ENCODE results near the gene TCF7.
A peak's percentile ranks its signal among the peaks of the same experiment; 100 is the strongest.

DNA sequence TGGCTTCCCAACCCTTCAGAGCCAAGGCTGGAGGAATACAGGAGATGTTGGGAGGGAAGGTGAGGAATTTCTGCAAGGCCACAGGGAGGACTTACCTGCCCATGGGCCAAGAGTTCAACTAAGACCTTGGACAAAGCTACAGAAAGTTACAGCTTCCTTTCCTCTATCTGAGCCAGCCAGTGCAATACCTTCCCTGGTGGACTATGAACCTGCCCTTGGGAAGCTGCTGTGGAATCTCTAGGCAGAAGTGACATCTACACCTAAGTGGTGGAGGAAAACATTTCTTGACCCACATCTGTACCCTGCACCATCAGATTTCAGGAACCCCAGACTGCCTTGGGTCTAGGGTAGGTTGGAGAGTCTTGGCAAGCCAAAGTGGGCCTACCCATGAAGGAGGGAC is 69.0 kb downstream of the TCF7 start:
- TF ChIP-seq THRA (CRISPR knock-in tag; IDR thresholded peaks at IDR 0.05; ENCODE audit: borderline replicate concordance): no peak
- TF ChIP-seq ZNF768 (CRISPR knock-in tag; IDR thresholded peaks at IDR 0.05): no peak
- TF ChIP-seq, protein P1, sequence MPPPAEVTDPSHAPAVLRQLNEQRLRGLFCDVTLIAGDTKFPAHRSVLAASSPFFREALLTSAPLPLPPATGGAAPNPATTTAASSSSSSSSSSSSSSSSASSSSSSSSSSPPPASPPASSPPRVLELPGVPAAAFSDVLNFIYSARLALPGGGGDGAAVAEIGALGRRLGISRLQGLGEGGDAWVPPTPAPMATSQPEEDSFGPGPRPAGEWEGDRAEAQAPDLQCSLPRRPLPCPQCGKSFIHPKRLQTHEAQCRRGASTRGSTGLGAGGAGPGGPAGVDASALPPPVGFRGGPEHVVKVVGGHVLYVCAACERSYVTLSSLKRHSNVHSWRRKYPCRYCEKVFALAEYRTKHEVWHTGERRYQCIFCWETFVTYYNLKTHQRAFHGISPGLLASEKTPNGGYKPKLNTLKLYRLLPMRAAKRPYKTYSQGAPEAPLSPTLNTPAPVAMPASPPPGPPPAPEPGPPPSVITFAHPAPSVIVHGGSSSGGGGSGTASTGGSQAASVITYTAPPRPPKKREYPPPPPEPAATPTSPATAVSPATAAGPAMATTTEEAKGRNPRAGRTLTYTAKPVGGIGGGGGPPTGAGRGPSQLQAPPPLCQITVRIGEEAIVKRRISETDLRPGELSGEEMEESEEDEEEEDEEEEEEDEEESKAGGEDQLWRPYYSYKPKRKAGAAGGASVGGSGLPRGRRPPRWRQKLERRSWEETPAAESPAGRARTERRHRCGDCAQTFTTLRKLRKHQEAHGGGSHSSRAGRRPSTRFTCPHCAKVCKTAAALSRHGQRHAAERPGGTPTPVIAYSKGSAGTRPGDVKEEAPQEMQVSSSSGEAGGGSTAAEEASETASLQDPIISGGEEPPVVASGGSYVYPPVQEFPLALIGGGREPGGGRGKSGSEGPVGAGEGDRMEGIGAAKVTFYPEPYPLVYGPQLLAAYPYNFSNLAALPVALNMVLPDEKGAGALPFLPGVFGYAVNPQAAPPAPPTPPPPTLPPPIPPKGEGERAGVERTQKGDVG (CRISPR knock-in tag; IDR thresholded peaks at IDR 0.05; ENCODE audit: borderline replicate concordance): no peak
- no peak for TF ChIP-seq MED1 (CRISPR knock-in tag; IDR thresholded peaks at IDR 0.05)
- TF ChIP-seq, protein P2, sequence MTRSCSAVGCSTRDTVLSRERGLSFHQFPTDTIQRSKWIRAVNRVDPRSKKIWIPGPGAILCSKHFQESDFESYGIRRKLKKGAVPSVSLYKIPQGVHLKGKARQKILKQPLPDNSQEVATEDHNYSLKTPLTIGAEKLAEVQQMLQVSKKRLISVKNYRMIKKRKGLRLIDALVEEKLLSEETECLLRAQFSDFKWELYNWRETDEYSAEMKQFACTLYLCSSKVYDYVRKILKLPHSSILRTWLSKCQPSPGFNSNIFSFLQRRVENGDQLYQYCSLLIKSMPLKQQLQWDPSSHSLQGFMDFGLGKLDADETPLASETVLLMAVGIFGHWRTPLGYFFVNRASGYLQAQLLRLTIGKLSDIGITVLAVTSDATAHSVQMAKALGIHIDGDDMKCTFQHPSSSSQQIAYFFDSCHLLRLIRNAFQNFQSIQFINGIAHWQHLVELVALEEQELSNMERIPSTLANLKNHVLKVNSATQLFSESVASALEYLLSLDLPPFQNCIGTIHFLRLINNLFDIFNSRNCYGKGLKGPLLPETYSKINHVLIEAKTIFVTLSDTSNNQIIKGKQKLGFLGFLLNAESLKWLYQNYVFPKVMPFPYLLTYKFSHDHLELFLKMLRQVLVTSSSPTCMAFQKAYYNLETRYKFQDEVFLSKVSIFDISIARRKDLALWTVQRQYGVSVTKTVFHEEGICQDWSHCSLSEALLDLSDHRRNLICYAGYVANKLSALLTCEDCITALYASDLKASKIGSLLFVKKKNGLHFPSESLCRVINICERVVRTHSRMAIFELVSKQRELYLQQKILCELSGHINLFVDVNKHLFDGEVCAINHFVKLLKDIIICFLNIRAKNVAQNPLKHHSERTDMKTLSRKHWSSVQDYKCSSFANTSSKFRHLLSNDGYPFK (CRISPR knock-in tag; IDR thresholded peaks at IDR 0.05; ENCODE audit: borderline replicate concordance): 0 out of 2 replicates have a peak, but pooled peaks have one; percentile 12
- TF ChIP-seq, protein P3, sequence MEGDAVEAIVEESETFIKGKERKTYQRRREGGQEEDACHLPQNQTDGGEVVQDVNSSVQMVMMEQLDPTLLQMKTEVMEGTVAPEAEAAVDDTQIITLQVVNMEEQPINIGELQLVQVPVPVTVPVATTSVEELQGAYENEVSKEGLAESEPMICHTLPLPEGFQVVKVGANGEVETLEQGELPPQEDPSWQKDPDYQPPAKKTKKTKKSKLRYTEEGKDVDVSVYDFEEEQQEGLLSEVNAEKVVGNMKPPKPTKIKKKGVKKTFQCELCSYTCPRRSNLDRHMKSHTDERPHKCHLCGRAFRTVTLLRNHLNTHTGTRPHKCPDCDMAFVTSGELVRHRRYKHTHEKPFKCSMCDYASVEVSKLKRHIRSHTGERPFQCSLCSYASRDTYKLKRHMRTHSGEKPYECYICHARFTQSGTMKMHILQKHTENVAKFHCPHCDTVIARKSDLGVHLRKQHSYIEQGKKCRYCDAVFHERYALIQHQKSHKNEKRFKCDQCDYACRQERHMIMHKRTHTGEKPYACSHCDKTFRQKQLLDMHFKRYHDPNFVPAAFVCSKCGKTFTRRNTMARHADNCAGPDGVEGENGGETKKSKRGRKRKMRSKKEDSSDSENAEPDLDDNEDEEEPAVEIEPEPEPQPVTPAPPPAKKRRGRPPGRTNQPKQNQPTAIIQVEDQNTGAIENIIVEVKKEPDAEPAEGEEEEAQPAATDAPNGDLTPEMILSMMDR (CRISPR knock-in tag; IDR thresholded peaks at IDR 0.05): no peak
- TF ChIP-seq, protein P4, sequence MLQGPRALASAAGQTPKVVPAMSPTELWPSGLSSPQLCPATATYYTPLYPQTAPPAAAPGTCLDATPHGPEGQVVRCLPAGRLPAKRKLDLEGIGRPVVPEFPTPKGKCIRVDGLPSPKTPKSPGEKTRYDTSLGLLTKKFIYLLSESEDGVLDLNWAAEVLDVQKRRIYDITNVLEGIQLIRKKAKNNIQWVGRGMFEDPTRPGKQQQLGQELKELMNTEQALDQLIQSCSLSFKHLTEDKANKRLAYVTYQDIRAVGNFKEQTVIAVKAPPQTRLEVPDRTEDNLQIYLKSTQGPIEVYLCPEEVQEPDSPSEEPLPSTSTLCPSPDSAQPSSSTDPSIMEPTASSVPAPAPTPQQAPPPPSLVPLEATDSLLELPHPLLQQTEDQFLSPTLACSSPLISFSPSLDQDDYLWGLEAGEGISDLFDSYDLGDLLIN (CRISPR knock-in tag; IDR thresholded peaks at IDR 0.05; ENCODE audit: borderline replicate concordance): no peak
- no peak for TF ChIP-seq HNF1A (IDR thresholded peaks at IDR 0.05; ENCODE audit: low read depth)
- TF ChIP-seq HNF1A (CRISPR knock-in tag; IDR thresholded peaks at IDR 0.05; ENCODE audit: borderline replicate concordance): no peak
- TF ChIP-seq MTERF4 (CRISPR knock-in tag; IDR thresholded peaks at IDR 0.05): no peak
- TF ChIP-seq TCF7 (IDR thresholded peaks at IDR 0.05; ENCODE audit: low read depth): no peak
- TF ChIP-seq ZNF598 (CRISPR knock-in tag; IDR thresholded peaks at IDR 0.05; ENCODE audit: borderline replicate concordance): no peak
- no peak for TF ChIP-seq NBN (conservative IDR thresholded peaks at IDR 0.05)
- TF ChIP-seq CEBPG (CRISPR knock-in tag; IDR thresholded peaks at IDR 0.05): no peak
- no peak for TF ChIP-seq RAD21 (CRISPR knock-in tag; IDR thresholded peaks at IDR 0.05)

Measured in HepG2 (cell line).